Measurements from ENCODE around the gene ZNF277.

The ZNF277 gene

DNA sequence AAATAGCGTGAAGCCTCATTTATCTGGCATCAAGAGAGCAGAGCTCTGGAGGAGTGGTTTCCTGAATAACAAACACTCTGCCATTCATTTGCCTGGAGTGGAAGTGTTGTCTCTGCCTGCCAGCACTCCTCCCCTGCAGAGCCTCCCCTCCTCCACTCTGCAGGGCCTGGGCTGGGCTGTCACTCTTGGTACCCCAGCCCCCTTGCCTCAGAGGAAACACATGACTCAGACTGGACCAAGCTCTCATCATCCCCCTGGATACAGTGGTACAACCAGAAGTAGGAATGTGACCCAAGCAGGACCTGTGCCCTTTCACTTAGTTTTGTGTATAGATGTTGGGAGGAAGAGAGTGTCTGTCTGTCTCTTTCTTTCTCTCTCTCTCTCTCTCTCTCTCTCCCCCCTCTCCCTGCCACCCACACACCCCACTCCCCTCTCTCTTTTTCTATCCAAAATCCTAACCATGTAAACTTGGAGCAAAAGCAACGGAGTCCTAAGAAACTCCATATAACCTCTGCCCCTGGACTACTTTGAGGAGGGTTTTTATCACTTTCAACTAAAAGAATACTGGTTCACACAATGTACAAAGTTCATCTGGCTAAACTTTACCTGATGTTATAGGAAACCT, 44.2 kb upstream of the ZNF277 start:
- no peak for TF ChIP-seq EP300 (IDR thresholded peaks at IDR 0.05; ENCODE audit: borderline replicate concordance)
- TF ChIP-seq CEBPB (IDR thresholded peaks at IDR 0.05): no peak
- TF ChIP-seq, protein P1, sequence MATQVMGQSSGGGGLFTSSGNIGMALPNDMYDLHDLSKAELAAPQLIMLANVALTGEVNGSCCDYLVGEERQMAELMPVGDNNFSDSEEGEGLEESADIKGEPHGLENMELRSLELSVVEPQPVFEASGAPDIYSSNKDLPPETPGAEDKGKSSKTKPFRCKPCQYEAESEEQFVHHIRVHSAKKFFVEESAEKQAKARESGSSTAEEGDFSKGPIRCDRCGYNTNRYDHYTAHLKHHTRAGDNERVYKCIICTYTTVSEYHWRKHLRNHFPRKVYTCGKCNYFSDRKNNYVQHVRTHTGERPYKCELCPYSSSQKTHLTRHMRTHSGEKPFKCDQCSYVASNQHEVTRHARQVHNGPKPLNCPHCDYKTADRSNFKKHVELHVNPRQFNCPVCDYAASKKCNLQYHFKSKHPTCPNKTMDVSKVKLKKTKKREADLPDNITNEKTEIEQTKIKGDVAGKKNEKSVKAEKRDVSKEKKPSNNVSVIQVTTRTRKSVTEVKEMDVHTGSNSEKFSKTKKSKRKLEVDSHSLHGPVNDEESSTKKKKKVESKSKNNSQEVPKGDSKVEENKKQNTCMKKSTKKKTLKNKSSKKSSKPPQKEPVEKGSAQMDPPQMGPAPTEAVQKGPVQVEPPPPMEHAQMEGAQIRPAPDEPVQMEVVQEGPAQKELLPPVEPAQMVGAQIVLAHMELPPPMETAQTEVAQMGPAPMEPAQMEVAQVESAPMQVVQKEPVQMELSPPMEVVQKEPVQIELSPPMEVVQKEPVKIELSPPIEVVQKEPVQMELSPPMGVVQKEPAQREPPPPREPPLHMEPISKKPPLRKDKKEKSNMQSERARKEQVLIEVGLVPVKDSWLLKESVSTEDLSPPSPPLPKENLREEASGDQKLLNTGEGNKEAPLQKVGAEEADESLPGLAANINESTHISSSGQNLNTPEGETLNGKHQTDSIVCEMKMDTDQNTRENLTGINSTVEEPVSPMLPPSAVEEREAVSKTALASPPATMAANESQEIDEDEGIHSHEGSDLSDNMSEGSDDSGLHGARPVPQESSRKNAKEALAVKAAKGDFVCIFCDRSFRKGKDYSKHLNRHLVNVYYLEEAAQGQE (IDR thresholded peaks at IDR 0.05; ENCODE audit: low read depth): no peak
- TF ChIP-seq CREB1 (IDR thresholded peaks at IDR 0.05; ENCODE audit: low read depth): no peak
- TF ChIP-seq NFIC (IDR thresholded peaks at IDR 0.05): no peak
- TF ChIP-seq TEAD4 (IDR thresholded peaks at IDR 0.05): no peak
- no peak for TF ChIP-seq ZBTB7A (IDR thresholded peaks at IDR 0.05; ENCODE audit: low read depth)
- TF ChIP-seq TAF1 (IDR thresholded peaks at IDR 0.05; ENCODE audit: low read depth): no peak
- TF ChIP-seq, protein P2, sequence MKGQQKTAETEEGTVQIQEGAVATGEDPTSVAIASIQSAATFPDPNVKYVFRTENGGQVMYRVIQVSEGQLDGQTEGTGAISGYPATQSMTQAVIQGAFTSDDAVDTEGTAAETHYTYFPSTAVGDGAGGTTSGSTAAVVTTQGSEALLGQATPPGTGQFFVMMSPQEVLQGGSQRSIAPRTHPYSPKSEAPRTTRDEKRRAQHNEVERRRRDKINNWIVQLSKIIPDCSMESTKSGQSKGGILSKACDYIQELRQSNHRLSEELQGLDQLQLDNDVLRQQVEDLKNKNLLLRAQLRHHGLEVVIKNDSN (IDR thresholded peaks at IDR 0.05): no peak
- no peak for TF ChIP-seq TCF12 (IDR thresholded peaks at IDR 0.05; ENCODE audit: low read depth)
- no peak for TF ChIP-seq YY1 (IDR thresholded peaks at IDR 0.05; ENCODE audit: low read depth)

DNA sequence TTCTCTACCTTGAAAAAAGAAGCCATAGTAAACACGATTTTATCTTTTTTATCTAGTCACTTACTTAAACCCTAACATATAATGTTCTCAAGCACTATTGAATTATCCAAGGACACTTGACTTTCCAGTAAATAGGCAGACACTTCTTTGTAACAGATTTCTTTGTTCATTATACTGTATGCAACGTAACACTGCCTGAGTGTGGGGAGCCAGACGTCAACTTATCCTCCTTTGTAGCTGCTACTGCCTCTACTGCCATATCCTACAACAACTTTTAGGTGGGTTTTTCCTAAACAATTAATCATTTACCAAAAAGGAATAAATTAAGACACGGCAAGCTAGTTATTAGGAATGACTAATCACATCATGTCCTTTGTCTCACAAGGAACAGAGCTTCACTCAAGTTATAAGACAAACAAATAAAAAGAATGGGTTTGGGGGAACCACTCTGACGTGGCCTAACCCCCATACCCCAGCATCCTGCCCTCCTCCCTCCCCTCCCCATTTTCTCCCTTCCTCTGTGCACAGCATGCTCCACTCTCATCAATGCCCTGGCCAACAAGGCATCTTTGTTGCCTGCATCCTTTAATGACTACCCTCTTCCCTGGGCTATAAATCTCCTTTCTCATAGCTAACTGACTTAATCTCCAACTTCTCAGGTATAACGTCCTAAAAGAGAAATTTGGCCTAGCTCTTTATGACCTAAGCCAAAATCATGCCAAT, 43.5 kb upstream of the ZNF277 start:
- TF ChIP-seq RAD21 (IDR thresholded peaks at IDR 0.05; ENCODE audit: low read depth) (no peak), EP300 (IDR thresholded peaks at IDR 0.05; ENCODE audit: borderline replicate concordance) (no peak), TAF1 (IDR thresholded peaks at IDR 0.05; ENCODE audit: low read depth) (no peak), ZBTB7A (IDR thresholded peaks at IDR 0.05; ENCODE audit: low read depth) (no peak)
- TF ChIP-seq, protein P3, sequence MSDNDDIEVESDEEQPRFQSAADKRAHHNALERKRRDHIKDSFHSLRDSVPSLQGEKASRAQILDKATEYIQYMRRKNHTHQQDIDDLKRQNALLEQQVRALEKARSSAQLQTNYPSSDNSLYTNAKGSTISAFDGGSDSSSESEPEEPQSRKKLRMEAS (IDR thresholded peaks at IDR 0.05): no peak

DNA sequence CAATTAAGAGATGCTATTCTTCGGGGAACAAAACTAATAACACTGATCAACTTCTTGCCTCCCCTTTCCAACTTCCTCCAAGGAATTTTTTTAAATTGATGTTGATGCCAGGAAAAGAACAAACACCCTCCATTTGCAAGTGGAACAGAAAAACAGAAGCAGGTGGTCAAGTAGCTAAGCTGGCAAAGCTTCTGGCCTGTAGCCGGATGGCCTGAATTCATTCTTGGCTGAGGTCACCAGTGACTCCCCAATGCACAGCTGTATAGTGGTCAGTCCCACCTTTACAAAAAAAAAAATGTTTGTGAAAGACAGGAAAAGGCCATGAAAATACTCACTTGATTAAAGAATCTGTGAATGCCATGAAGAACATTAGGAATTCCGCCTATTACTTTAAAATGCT, 39.3 kb upstream of the ZNF277 start:
- TF ChIP-seq CREB1 (IDR thresholded peaks at IDR 0.05; ENCODE audit: low read depth) (no peak), EP300 (IDR thresholded peaks at IDR 0.05; ENCODE audit: borderline replicate concordance) (no peak), TEAD4 (IDR thresholded peaks at IDR 0.05) (no peak), CEBPB (IDR thresholded peaks at IDR 0.05) (no peak), RAD21 (IDR thresholded peaks at IDR 0.05; ENCODE audit: low read depth) (no peak)

DNA sequence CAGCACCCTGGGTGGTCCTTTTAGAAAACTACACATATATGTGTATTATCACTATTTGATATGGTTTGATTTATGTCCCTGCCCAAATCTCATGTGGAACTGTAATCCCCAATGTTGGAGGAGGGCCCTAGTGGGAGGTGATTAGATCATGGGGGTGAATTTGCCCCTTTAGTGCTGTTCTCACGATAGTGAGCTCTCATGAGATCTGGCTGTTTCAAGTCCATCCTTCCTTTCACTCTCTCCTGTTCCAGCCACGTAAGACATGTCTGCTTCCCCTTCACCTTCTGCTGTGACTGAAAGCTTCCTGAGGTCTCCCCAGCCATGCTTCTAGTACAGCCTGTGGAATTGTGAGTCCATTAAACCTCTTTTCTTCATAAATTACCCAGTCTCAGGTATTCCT, 37.6 kb upstream of the ZNF277 start:
- TF ChIP-seq TEAD4 (IDR thresholded peaks at IDR 0.05) (no peak), CEBPB (IDR thresholded peaks at IDR 0.05) (no peak), RAD21 (IDR thresholded peaks at IDR 0.05; ENCODE audit: low read depth) (no peak), EGR1 (IDR thresholded peaks at IDR 0.05) (no peak)
- TF ChIP-seq, protein P3 (IDR thresholded peaks at IDR 0.05): no peak

DNA sequence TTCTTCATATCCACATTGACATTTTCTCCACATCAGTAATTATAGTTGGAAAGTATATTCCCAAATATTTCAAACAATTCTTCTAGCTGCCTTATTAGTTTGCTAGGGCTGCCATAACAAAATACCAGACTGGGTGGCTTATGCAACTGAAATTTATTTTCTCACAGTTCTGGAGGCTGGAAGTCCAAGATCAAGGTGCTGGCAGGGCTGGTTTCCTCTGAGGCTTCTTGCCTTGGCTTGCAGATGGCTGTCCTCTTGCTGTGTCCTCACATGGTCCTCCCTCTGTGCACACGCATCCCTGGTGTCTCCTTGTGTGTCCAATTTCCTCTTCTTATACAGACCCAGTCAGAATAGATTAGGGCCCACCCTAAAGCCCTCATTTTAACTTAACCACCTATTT, 34.8 kb upstream of the ZNF277 start:
- TF ChIP-seq TEAD4 (IDR thresholded peaks at IDR 0.05) (no peak), FOXM1 (IDR thresholded peaks at IDR 0.05; ENCODE audit: borderline replicate concordance, low read depth) (no peak), EGR1 (IDR thresholded peaks at IDR 0.05) (no peak), TCF12 (IDR thresholded peaks at IDR 0.05; ENCODE audit: low read depth) (no peak)

DNA sequence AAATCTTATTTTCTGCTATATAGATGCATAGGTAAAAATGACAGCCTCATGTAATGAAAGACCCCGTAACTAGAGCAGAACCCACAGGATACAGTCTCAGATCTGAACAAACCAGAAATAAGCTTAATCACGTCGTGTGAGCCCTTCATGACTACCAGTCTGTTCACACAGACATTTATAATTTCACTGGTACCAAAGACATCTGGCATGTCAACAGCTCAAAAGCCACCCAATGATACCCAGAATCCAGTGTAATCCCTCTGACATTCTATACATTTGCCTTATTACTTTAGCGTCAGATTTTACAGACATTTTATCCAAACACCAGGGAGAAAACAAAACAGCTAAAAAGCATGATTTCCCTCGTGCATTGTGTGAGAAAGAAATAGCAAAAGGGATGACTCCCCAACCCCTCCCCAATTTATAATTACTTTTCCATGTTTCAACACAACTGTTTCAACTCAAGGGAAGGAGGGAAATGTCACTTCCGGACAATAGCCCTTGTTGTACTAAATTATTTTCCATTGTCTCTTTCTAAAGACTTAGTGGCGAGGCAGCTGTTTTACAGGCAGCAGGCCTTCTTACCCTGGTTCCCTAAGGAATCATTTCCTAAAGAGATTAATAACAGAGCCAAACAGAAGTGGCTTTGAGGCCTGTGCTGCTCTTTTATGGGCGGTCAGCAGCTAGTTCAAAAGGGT, 33.5 kb upstream of the ZNF277 start:
- TF ChIP-seq EGR1 (IDR thresholded peaks at IDR 0.05) (no peak), NFIC (IDR thresholded peaks at IDR 0.05) (no peak), FOXM1 (IDR thresholded peaks at IDR 0.05; ENCODE audit: borderline replicate concordance, low read depth) (no peak), TCF12 (IDR thresholded peaks at IDR 0.05; ENCODE audit: low read depth) (no peak), CEBPB (IDR thresholded peaks at IDR 0.05) (no peak), TEAD4 (IDR thresholded peaks at IDR 0.05) (no peak), EP300 (IDR thresholded peaks at IDR 0.05; ENCODE audit: borderline replicate concordance) (no peak), YY1 (IDR thresholded peaks at IDR 0.05; ENCODE audit: low read depth) (no peak), TAF1 (IDR thresholded peaks at IDR 0.05; ENCODE audit: low read depth) (no peak), RAD21 (IDR thresholded peaks at IDR 0.05; ENCODE audit: low read depth) (no peak), ZBTB7A (IDR thresholded peaks at IDR 0.05; ENCODE audit: low read depth) (no peak), CREB1 (IDR thresholded peaks at IDR 0.05; ENCODE audit: low read depth) (no peak)
- TF ChIP-seq, protein P2 (IDR thresholded peaks at IDR 0.05): no peak
- TF ChIP-seq, protein P1 (IDR thresholded peaks at IDR 0.05; ENCODE audit: low read depth): no peak
- TF ChIP-seq, protein P3 (IDR thresholded peaks at IDR 0.05): no peak
